Osteoblast (primary cell): Measurements from ENCODE around the gene B3GALT6. TPM values are rescaled to one million over a fixed set of nuclear protein-coding genes. Genes with fewer than 3 reads are reported as not detected.
"Not testable (repeated sequence)": the region's sequence is repeated elsewhere in the genome, so short reads cannot be mapped to it uniquely, and the experiment has no call there.

ENCODE experiments used
- DNase-seq: peaks from one replicate; pipeline ENCODE4 v3.0.0; 2011; ENCODE audit warnings: low spot score, mixed read lengths; ENCODE audit not compliant: insufficient read length; ENCODE audit errors: missing footprints
- H2AFZ ChIP-seq: 2 replicates; pipeline ENCODE4 v1.6.0; 2011; ENCODE audit warnings: mild to moderate bottlenecking, low read length
- H3K27ac ChIP-seq: 2 replicates; pipeline ENCODE4 v1.5.1; 2011; ENCODE audit warnings: mild to moderate bottlenecking, low read depth, low read length, moderate library complexity
- H3K27me3 ChIP-seq: 2 replicates; pipeline ENCODE4 v1.6.0; 2012; ENCODE audit warnings: mild to moderate bottlenecking, control low read depth, inconsistent platforms, low read length, moderate library complexity; ENCODE audit not compliant: insufficient read depth
- H3K36me3 ChIP-seq: 2 replicates; pipeline ENCODE4 v1.5.1; 2011; ENCODE audit warnings: mild to moderate bottlenecking, low read length, control low read depth, moderate library complexity; ENCODE audit not compliant: insufficient read depth
- H3K4me1 ChIP-seq: 2 replicates; pipeline ENCODE4 v1.5.1; 2011; ENCODE audit warnings: mild to moderate bottlenecking, low read length, control low read depth, moderate library complexity; ENCODE audit not compliant: insufficient read depth
- H3K4me2 ChIP-seq: 2 replicates; pipeline ENCODE4 v1.6.0; 2011; ENCODE audit warnings: mild to moderate bottlenecking, low read length; ENCODE audit not compliant: insufficient read depth
- H3K4me3 ChIP-seq: fragments of 200-600 bp; sonication (generic); 3 replicates; pipeline ENCODE4 v1.5.1; 2012; ENCODE audit warnings: mild to moderate bottlenecking, low read length, inconsistent platforms; ENCODE audit not compliant: insufficient read depth
- H3K79me2 ChIP-seq: 2 replicates; pipeline ENCODE4 v1.6.0; 2012; ENCODE audit warnings: mild to moderate bottlenecking, low read length, control low read depth, inconsistent platforms; ENCODE audit not compliant: insufficient read depth
- H3K9me3 ChIP-seq: 2 replicates; pipeline ENCODE4 v1.5.1; 2011; ENCODE audit warnings: low read depth, low read length, control low read depth
- H4K20me1 ChIP-seq: 2 replicates; pipeline ENCODE4 v1.6.0; 2012; ENCODE audit warnings: mild to moderate bottlenecking, low read length, control low read depth; ENCODE audit not compliant: insufficient read depth
- total RNA-seq: library from RNA; depleted of rRNA; stranded (reverse); fragments of >200 nt; gene quantifications from 2 replicates; pipeline ENCODE4 v1.2.3, GENCODE V29; 2012
- TF ChIP-seq, protein P1 (sequence below): IDR thresholded peaks from 2 replicates; pipeline ENCODE4 v1.5.1; 2011; ENCODE audit warnings: mild to moderate bottlenecking, low read depth, low read length, moderate library complexity; ENCODE audit errors: extremely low read depth

B3GALT6 gene
- total RNA-seq, 1 donor, result 29.7 TPM

DNA sequence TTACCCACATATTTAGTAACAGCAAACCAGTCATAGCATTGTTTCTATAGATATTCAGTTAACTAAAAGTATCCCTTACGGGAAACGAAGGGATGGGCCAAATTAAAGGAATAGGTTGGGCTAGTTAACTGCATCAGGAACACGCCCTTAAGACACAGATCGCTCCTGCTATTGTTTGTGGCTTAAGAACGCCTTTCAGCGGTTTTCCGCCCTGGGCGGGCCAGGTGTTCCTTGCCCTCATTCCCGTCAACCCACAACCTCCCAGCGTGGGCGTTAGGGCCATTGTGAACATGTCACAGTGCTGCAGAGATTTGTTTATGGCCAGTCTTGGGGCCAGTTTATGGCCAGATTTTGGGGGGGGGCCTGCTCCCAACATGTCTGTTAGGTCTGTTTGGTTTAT lies 40.3 kb upstream of the B3GALT6 start:
- H3K27me3 ChIP-seq, result peaks cover 10% of the 10 kb centered on the region
- H3K4me2 ChIP-seq, result no peak overlapping the region
- H4K20me1 ChIP-seq, result no peaks in the 10 kb centered on the region
- DNase-seq, result no peak
- H3K9me3 ChIP-seq, result no peaks in the 10 kb centered on the region
- H3K4me3 ChIP-seq, result no peak overlapping the region
- no peaks in the 10 kb centered on the region for H3K79me2 ChIP-seq
- H3K4me1 ChIP-seq, result no peaks in the 10 kb centered on the region
- TF ChIP-seq, protein P1, sequence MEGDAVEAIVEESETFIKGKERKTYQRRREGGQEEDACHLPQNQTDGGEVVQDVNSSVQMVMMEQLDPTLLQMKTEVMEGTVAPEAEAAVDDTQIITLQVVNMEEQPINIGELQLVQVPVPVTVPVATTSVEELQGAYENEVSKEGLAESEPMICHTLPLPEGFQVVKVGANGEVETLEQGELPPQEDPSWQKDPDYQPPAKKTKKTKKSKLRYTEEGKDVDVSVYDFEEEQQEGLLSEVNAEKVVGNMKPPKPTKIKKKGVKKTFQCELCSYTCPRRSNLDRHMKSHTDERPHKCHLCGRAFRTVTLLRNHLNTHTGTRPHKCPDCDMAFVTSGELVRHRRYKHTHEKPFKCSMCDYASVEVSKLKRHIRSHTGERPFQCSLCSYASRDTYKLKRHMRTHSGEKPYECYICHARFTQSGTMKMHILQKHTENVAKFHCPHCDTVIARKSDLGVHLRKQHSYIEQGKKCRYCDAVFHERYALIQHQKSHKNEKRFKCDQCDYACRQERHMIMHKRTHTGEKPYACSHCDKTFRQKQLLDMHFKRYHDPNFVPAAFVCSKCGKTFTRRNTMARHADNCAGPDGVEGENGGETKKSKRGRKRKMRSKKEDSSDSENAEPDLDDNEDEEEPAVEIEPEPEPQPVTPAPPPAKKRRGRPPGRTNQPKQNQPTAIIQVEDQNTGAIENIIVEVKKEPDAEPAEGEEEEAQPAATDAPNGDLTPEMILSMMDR, result no peak
- no peak overlapping the region for H3K27ac ChIP-seq
- H3K36me3 ChIP-seq, result no peaks in the 10 kb centered on the region
- H2AFZ ChIP-seq, result no peak overlapping the region

DNA sequence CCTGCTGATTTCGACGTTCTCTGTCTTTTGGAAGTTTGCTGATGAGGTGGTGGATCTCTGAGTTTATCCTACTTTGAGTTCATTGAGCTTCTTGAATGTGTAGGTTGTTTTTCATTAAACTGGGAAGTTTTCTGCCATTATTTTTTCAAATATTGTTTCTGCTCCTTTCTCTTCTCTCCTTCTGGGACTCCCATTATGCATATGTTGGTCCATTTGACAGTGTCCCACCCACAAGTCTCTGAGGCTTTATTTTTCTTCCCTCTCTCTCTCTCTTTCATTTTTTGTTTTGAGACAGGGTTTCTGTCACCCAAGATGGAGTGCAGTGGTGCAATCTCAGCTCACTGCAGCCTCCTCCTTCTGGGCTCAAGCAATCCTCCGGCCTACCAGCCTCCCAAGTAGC lies 37.3 kb upstream of the B3GALT6 start:
- TF ChIP-seq, protein P1, result no peak
- Histone ChIP-seq H3K27me3 (no peaks in the 10 kb centered on the region), H3K36me3 (no peaks in the 10 kb centered on the region), H4K20me1 (no peaks in the 10 kb centered on the region), H3K27ac (no peak overlapping the region), H3K9me3 (no peaks in the 10 kb centered on the region), H3K4me3 (no peak overlapping the region), H3K4me2 (no peak overlapping the region), H3K4me1 (no peaks in the 10 kb centered on the region), H2AFZ (no peak overlapping the region), H3K79me2 (no peaks in the 10 kb centered on the region)
- DNase-seq, result peak; percentile 42

DNA sequence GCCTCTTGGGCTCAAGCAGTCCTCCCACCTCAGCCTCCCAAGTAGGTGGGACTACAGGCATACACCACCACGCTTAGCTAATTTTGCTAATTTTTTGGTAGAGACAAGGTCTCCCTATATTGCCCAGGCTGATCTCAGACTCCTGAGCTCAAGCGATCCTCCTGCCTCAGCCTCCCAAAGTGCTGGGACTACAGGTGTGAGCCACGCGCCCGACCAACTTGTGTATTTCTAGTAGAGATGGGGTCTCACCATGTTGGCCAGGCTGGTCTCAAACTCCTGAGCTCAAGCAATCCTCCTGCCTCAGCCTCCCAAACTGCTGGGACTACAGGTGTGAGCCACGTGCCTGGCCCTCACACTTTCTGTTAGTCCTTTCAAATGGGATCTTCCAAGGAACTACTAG lies 36.3 kb upstream of the B3GALT6 start:
- H3K4me1 ChIP-seq, H2AFZ ChIP-seq, H3K9me3 ChIP-seq, H3K27me3 ChIP-seq, H3K4me2 ChIP-seq, H4K20me1 ChIP-seq, H3K27ac ChIP-seq, H3K36me3 ChIP-seq, H3K79me2 ChIP-seq, H3K4me3 ChIP-seq: not testable (repeated sequence)
- peak; percentile 49 for DNase-seq

DNA sequence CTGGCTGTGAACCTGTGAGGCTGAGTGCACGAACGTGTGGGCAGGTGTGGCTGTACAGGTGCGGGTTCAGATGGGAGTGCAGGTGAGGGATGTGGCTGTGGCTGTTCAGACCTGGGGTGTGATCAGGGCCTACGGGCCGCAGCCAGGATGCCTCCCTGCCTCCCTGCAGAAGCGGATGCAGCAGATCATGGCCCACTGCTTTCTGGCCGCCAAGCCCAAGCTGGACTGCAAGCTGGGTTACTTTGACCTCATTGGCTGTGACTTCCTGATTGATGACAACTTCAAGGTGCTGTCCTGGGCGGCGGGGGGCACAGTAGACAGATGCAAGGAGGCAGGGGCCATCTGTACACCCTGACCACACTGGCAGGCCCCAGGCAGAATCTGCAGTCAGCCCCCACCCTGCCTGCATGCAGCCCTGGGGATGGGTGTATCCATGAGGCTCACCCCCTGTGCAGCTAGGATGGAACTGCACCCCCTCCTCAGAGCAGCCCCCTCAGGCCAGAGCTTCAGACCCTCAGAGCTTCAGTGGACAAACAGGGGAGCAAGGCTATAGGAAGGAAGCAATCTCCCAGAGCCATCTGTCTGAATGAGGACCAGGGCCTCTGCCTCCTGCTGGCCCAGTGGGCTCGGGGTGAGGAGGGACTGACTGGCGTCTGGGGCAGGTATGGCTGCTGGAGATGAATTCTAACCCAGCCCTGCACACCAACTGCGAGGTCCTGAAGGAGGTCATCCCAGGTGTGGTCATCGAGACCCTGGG lies 35.4 kb upstream of the B3GALT6 start:
- peak; percentile 84 for DNase-seq
- no peak overlapping the region for H3K4me2 ChIP-seq
- no peaks in the 10 kb centered on the region for H3K9me3 ChIP-seq
- no peak overlapping the region for H3K27ac ChIP-seq
- no peak overlapping the region for H2AFZ ChIP-seq
- no peaks in the 10 kb centered on the region for H3K79me2 ChIP-seq
- no peaks in the 10 kb centered on the region for H3K27me3 ChIP-seq
- no peaks in the 10 kb centered on the region for H3K36me3 ChIP-seq
- TF ChIP-seq, protein P1, result no peak
- H3K4me3 ChIP-seq, result no peak overlapping the region
- no peaks in the 10 kb centered on the region for H4K20me1 ChIP-seq
- no peaks in the 10 kb centered on the region for H3K4me1 ChIP-seq
